HG02938 (cell line): ENCODE data around the gene DGKE.

Experiments
- ATAC-seq: cut with Tn5 transposase; IDR thresholded peaks from one replicate; pipeline ENCODE4 v1.9.1; 2021; ENCODE audit warnings: mild to moderate bottlenecking, moderate library complexity; ENCODE audit not compliant: unreplicated experiment

DGKE gene

DNA sequence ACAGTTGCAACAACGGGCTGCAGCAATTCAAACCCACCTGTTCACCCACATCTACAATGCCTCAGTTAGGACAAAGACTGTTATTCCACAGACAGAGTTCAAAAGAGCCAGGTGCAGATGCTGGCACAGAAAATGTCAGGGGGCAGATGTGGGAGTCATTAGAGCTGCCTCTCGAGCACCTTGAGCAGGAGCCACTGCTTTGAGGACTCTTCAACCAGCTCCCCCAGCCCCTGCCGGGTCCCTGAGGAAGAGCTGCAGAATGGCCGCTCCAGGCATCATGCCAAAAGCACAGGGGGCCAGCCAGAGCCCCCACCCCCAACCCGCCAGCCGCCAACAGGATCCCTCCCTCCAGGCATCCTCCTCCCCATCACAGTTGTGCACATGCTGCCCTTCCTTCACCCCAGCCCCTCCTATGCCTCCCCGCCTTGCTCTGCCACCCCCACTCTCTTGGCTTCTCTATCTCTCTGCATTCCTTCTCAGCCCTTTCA, 21.0 kb upstream of the DGKE start:
- no peak for ATAC-seq

DNA sequence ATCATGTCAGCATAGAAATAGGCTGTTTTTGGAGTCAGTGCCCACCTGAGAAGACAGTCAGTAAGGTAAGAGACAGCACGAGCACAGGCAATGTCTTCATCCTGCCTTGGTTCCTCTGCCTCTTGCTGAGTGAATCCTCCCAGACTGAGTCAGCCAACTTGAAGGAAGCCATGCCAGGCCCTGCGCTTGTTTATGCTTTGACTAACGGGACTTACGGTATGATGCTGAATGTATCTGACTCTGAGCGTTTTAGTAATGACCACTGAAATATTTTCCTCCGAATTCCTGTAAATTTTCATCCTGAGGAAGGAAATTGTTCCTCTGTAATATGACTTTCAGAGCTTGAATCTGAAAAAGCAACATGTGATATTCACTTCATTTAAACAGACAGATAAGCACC, 18.2 kb upstream of the DGKE start:
- no peak for ATAC-seq

DNA sequence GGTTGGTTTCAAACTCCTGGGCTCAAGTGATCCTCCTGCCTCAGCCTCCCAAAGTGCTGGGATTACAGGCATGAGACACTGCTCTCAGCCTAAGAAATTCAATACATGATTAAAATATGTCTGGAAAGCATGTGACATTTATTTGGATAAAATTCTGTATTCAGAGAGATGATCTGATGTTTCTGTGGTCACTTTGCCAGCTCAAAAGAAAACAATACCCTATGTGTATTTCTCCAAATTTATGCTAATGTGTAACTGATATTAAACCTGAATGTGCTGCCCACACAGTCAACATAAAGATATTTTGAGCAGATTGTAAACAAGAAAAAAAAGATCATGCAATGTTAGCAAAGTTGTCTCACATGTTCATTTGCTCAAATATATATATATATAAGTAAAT, 16.9 kb upstream of the DGKE start:
- ATAC-seq, result no peak

DNA sequence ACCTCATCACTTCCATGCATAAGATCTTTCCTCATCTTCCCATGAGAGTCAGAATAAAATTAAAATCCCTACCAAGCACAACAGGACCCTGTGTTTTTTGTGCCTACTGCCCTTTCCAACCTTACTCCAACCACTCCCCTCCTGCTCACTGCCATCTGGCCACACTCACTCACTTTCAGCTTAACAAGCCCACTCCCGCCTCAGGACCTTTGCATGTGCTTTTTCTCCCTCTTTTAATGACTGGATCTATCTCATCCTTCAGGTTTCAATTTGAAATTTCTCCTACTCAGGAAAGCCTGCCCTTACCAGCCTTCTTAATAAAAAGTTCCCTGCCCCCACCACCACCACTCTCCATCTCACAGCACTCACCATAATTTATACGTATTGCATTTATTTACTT, 14.9 kb upstream of the DGKE start:
- no peak for ATAC-seq

DNA sequence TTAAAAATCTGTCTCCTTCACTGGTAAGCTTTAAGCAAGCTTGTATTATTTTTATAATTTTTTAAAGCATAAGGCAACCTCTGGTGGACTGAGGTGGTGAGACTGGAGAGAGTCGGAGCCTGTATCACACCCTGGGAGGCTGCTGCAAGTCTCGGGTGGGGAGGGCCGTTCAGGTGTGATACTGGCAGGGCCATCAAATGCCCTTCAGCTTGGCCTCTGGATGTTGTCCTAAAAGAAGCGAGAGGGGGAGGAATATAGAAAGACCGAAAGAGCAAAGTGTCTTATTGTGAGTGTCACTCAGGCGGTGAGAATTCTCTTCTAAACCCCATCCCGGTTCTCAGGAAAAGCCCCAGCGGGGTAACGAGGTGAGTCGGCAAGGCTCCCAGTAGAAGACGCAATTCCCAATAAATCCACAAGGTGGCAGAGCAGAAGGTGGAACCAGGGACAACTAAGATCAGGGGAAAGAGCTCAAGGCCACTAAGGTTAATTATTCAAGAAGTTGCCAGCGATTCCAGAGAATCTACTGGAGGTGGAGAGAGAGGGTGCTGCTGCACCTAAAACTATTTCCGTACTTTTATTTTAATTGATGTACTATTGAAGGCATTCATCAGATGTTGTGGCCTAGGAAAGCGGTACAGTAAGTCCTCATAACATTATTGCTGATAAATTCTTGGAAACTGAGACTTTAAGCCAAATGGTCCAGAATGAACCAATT, 14.4 kb upstream of the DGKE start:
- ATAC-seq, result no peak

DNA sequence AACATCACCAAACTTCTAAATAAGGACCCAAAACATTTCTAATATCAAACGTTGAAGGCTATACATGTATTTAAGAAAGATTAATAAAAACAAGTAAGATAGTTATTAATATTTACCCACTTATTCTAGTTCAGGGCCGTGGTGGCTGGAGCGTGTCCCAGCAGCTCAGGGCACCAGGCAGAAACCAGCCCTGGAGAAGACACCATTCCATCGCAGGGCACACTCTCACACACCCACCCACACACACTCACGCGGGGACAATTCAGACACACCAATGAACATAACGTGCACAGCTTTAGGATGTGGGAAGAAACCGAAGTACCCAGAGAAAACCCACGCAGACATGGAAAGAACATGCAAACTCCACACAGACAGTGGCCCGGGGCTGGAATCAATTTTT, 13.7 kb upstream of the DGKE start:
- no peak for ATAC-seq

DNA sequence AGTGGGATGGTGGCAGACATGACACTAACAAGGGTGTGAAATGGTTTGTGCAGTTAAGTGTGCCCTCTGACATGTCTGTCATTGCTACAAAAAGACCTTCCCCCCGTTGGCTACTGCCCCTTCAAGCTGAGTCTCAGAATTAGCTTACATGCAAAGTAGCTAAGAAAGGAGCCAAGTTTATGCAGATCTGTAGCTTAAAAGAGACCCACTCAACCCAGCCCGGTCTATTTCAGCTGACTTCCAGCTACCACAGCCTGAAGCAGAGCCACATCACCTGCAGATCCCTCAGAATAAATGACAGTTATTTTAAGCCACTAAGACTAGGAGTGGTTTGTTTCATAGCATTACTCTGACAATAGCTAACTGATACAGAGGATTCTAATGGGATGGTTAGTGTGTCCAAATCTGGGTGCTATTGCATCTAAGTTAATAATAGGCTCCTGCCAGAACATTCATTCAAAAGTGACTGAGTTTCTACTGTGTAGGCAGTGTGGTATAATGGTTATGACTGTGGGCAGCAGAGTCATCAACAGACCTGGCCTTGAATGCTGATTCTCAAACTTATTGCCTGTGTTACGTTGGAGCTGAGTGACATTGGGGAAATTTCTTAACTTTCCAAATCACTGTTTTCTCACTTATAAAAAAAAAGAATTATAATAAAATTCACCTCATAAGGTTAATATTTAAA, 12.0 kb upstream of the DGKE start:
- ATAC-seq, result no peak

DNA sequence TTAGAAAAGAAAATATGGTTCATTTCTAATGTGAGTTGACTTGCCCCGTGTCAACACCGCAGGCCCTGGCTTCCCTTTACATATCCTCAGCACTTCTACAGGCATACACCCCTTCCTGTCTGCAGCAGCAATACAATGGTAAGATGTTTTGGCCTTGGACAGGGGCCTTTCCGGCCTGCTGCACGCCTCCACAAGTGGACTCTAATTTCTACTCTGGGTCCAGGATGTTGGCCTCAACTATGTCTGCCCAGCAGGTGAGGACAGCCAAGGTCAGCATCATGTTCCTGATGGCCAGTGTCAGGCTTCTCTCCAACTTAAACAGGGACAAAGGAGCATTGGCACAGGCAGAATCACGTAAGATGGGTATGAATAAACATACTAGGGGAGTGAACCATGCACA, 11.2 kb upstream of the DGKE start:
- ATAC-seq, result no peak

DNA sequence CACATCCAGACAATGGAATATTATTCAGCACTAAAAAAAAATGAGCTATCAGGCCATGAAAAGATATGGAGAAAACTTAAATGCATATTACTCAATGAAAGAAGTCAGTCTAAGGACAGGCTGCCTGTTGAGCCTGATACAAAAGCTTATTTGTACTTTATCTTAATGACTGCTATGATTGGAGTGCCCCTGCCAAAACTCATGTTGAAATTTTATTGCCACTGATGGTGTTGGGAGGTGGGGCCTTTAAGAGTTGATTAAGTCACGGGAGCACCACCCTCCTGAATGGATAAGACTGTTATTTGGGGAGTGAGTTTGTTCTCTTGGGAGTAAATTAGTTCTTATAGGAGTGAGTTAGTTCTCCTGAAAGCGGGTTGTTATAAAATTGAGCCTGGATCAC, 10.1 kb upstream of the DGKE start:
- no peak for ATAC-seq

DNA sequence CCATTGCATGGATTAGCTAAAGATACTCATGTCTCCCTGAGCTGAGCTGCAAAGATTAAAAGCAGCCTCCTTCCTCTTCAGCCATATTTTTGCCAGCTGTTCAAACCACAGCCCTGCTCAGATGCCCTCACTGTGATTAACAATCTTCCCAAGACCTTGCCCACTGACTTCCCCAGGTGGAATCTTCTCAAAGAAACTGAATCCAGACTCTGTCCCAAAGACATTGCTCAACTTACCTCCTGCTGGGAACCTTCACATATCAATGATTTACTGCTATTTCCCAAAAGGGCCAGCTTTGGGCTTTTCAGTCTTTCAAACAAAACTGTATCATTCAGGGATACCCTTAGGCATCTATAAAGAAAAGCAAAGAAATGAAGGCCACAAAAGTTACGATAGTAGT, 9.4 kb upstream of the DGKE start:
- ATAC-seq, result no peak

DNA sequence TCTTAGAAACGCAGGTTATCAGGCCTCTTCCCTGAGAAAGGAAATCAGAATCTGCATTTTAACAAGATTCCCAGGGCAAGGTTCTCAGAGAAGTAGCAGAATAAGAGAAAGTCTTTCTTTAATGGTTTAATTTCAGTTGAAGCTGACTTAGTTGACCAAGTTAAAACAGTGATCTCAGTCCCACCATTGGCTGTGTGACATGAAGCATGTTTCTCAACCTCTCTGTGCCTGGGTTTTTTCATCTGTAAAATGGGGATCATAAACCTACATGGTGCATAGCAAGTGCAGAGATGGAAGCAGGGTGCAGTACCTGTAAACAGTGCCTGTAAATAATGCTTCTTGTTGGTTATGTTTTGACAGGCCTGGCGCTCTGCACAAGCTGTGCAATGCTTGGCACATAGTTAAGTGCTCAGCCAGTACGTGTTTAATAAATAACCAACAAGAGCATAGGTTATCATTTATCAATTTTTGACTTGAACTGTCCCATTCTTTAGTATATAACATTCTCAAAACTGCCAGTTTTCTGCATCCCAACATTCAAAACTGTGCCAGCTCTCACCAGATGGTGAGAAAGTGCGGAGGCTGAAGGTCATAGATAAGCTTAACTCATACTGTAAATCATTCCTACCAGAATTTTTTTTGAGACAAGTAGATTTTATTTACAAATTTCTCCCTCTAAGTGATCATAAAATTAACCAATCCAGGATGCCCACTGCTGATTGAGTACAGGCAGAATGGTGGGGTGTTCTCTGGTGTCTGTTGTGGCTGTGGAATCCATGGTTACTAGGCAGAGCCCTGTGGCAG, 7.1 kb upstream of the DGKE start:
- ATAC-seq, result no peak

DNA sequence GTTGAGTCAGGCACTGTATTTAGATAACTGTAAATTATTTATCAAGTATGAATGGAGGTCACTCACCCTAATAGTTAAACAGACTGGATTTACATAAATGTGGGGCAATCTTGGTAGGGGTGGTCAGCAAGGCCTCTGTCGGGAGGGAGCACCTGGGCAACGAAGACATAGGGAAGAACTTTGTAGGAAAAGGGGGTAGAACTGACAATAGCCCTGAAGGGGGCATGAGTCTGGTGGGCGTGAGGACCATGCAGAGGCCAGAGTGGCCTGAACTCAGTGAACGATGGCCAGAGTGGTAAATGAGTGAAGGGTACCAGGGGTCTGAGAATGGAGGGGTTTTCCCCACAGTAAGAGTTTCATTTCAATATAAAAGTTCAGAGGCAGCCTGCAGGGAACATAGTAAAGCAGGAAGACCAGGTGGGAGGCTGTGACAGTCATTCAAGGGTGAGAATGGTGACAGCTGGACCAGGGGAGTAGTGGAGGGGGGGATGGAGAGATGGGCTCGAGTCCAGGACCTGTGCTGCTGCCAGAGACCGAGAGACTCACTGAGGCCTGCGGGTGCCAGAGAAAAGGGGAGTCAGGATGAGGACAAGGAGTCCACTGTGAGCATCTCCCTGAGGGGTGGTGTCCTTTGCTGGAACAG, 3.1 kb upstream of the DGKE start:
- no peak for ATAC-seq

DNA sequence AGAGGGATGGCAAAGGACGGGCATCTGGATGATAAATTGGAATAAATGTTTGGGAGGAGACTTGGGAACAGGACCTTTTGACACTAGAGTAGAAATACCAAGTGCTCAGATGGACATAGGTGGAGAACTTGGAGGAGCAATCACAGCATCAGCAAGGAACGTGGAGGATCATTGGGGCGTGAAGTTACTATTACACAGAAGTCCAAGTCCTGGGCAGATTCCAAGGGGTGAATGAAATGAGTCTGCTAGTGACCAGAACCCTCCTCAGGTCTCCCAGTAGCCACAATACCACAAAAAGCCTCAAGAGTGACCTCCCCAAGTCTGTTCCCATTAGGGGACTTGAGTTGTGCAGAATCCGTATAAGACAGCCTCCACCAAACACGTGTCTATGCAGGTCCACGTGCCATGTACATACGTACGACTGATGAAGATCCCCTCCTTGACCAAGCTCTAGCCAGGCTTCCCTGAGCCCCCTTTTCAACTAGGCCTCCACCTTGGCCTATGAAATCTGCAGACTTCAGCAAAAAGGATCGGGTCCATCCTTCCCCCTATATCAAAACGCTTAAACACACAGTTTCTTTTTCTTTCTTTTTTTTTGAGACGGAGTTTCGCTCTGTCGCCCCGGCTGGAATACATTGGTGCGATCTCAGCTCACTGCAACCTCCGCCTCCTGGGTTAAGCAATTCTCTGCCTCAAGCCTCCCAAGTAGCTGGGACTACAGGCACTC, 2.4 kb upstream of the DGKE start:
- no peak for ATAC-seq

DNA sequence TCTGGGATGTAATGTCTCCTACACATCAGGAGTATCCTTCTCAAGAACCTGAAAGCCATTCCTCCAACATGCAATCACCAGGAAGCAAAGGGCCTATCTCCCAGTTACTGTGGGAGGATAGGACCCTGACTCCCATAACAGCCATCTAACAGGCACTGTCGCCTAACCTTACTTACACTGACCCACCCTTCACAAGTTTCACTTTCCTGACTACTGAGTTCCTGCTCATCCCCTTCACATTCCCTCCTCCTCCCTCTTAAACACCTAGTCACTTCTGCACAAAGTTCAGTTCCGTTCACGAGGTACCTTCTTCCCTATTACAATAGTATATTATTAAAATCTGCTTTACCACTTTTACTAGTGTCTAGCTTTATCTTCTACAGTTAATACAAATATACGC, 1.5 kb upstream of the DGKE start:
- no peak for ATAC-seq

DNA sequence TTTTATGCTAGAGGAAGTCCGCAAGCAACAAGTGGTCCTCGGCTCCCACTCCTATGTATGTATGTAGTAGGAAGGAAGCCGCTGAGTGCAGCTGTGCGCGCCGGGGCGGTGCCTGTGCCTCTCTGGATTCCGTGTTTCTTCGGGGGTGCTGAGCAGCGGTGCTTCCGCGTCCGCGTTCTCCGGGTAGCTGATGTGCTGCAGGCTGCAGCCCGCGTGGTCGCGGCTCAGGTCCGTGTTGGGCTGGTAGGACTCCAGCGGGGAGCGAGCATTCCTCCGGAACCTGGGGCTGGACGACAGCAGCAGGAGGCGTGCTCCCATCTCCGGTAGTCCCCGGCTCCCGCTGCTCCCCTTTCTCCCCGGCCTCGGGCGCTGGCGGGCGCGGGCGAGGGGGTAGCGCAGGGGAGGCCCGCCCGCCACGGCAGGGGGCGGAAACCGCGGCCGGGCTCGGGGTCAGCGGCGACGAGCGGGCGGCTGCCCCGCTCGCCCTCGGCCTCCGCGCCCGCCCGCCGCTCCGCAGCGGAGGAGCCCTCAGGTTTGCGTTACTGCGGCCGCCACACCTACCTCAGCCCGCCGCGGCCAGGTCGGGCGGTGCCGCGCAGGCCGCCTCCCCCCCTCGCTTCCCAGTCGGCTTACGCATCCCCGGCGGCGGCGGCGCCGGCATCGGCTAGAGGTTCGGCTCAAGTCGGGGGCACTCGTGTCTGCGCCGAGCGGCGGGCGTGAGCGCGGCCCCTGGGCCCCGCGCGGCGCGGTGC, 718 bp upstream of the DGKE start:
- peak; percentile 57 for ATAC-seq

DNA sequence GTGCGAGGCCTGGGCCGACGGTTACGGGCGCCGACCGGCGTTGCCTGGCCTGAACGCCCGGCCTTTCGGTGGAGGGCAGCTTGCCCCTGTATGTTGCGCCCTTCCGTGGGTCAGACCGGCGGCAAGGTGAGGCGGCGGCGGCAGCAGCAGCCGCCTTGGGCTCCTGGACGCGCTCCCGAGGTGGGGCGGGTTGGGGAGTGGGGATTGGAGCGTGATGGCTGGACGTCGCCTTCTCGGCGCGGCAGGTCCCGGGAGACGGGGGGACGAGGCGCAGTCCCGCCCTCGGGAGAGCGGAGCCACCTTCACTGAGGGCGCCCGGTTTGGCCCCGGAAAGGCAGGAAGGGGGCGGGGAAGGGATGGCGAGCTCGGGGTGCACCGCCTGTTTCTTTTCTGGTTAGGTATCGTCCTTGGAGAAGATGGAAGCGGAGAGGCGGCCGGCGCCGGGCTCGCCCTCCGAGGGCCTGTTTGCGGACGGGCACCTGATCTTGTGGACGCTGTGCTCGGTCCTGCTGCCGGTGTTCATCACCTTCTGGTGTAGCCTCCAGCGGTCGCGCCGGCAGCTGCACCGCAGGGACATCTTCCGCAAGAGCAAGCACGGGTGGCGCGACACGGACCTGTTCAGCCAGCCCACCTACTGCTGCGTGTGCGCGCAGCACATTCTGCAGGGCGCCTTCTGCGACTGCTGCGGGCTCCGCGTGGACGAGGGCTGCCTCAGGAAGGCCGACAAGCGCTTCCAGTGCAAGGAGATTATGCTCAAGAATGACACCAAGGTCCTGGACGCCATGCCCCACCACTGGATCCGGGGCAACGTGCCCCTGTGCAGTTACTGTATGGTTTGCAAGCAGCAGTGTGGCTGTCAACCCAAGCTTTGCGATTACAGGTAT, 671 bp downstream of the DGKE start:
- peak; percentile 18 for ATAC-seq

DNA sequence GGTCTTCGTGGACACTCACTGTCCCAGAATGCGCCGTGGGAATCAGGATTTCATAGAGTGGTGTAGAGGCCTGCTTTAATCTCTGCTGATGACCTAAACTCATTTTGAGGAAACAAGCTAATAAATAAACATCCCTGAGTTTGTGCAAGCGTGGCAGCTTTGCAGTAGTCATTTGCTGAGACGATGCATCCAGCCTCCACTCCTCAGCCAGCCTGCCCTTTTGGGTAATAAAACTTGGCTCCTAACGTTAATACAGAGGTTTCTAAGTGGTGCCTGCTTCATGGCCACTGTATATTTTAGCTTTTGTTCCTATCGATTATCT, 1.3 kb downstream of the DGKE start:
- no peak for ATAC-seq

DNA sequence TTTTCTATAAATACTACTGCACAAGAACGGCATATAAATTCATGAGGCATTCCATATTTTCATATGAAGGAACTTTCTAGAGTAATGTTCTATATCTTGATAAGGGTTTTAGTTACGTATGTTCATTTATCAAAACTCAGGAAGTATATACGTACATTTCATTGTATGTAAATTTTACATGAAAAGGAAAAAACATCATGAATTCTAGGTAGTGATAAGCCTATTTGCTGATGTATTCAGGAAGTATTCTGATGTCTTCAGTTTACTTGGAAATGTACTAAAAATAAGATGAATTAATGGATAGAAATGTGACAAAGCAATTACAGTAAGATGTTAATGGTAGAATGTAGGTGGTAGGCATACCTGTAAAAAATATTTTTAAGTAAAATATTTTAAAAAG, 4.7 kb downstream of the DGKE start:
- ATAC-seq, result no peak

DNA sequence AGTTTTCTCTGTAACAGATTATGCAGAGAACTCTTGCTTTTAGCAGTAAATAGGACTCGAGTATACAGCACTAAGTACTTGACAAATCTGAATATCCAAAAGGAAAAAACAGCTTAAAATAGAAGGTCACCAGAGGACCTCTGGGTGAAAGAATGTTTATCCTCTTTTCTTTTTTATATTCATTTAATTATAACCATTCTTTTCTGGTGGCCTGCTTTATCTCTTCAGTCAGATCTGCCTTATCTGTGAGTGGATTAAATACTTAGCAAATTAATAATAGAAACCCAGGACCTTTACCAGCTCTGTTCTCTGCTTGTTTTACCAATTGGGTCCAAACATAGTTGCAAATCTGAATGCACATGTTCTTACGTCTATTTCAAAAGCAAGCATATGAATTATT, 8.6 kb downstream of the DGKE start:
- no peak for ATAC-seq
